PFSK-1 (cell line): ENCODE results near the gene BCAS3.

ENCODE experiments used
- FOXP2 ChIP-seq: optimal IDR thresholded peaks from 2 replicates; pipeline ENCODE3; 2011; ENCODE audit warnings: borderline replicate concordance, control low read depth, inconsistent platforms; ENCODE audit not compliant: insufficient read depth; ENCODE audit errors: extremely low read length, extremely low read depth
- POLR2AphosphoS5 ChIP-seq: IDR thresholded peaks from 2 replicates; pipeline ENCODE4 v1.6.1; 2012; ENCODE audit warnings: low read depth, mild to moderate bottlenecking, control low read depth, low read length, moderate library complexity
- REST ChIP-seq, 2 experiments: IDR thresholded peaks; 2 replicates each; pipeline versions ENCODE4 v1.6.1 to v1.8.0; 2011 to 2012; ENCODE audit warnings: low read depth in 2 of 2, low read length in 2 of 2, control low read depth in 1 of 2, inconsistent platforms in 1 of 2, mild to moderate bottlenecking in 1 of 2, moderate library complexity in 1 of 2; ENCODE audit not compliant: insufficient read depth in 1 of 2
- SIN3A ChIP-seq: IDR thresholded peaks from 2 replicates; pipeline ENCODE4 v1.6.1; 2012; ENCODE audit warnings: mild to moderate bottlenecking, low read length, moderate library complexity, borderline replicate concordance; ENCODE audit not compliant: insufficient read depth
- TAF1 ChIP-seq: IDR thresholded peaks from 2 replicates; pipeline ENCODE4 v1.6.1; 2012; ENCODE audit warnings: low read length, control low read depth, borderline replicate concordance; ENCODE audit not compliant: insufficient read depth

Gene BCAS3

GRCh38 chr17:61323003-61323908 lies 645.6 kb downstream of the BCAS3 start:
- TF ChIP-seq REST (IDR thresholded peaks at IDR 0.05; ENCODE audit: insufficient read depth in 1 of 2, low read depth in 2 of 2, low read length in 2 of 2) (no peak), TAF1 (no peak)

- TF ChIP-seq FOXP2 (no peak), SIN3A (no peak), REST (IDR thresholded peaks at IDR 0.05; ENCODE audit: insufficient read depth in 1 of 2, low read depth in 2 of 2, low read length in 2 of 2) (no peak), POLR2AphosphoS5 (no peak), TAF1 (no peak)
These were observed 646.5 kb downstream of the BCAS3 start for GRCh38 chr17:61323909-61324868.

GRCh38 chr17:61324950-61325349 lies 647.3 kb downstream of the BCAS3 start:
- no peak for TF ChIP-seq TAF1
- no peak for TF ChIP-seq POLR2AphosphoS5
- TF ChIP-seq REST (IDR thresholded peaks at IDR 0.05; ENCODE audit: insufficient read depth in 1 of 2, low read depth in 2 of 2, low read length in 2 of 2), result no peak
- TF ChIP-seq SIN3A, result no peak
- no peak for TF ChIP-seq FOXP2

- TF ChIP-seq POLR2AphosphoS5 (no peak), REST (IDR thresholded peaks at IDR 0.05; ENCODE audit: insufficient read depth in 1 of 2, low read depth in 2 of 2, low read length in 2 of 2) (no peak), TAF1 (no peak), SIN3A (no peak), FOXP2 (no peak)
These were observed 647.9 kb downstream of the BCAS3 start for GRCh38 chr17:61325382-61326073.
